Transverse colon (tissue), 4 donors: ENCODE measurements around the gene ACER3. TPM values are rescaled to one million over a fixed set of nuclear protein-coding genes. Genes with fewer than 3 reads are reported as not detected.

ENCODE experiments used
- DNase-seq: peaks from one replicate; pipeline ENCODE4 v3.0.0-alpha.2; 2019
- H3K27ac ChIP-seq, 4 donors: fragments of 200-600 bp; sonication (generic); 2 replicates each; pipeline ENCODE4 v1.5.1; 2016 to 2018; ENCODE audit warnings: inconsistent platforms in 4 of 4
- H3K27me3 ChIP-seq: fragments of 200-600 bp; sonication (generic); 2 replicates; pipeline ENCODE4 v1.5.1; 2017; ENCODE audit warnings: inconsistent platforms
- H3K36me3 ChIP-seq, 4 donors: fragments of 200-600 bp; sonication (generic); 2 replicates each; pipeline ENCODE4 v1.5.1; 2017 to 2019; ENCODE audit warnings: inconsistent platforms in 4 of 4
- H3K4me1 ChIP-seq, 4 donors: fragments of 200-600 bp; sonication (generic); 2 replicates each; pipeline ENCODE4 v1.5.1; 2017 to 2020; ENCODE audit warnings: inconsistent platforms in 4 of 4
- H3K4me3 ChIP-seq, 4 donors: fragments of 200-600 bp; sonication (generic); 1 replicate in 1 of 4; 2 replicates in 3 of 4; pipeline versions ENCODE4 v1.5.1 to v1.6.1; 2017 to 2019; ENCODE audit warnings: inconsistent platforms in 4 of 4
- H3K9me3 ChIP-seq, 2 donors: fragments of 200-600 bp; sonication (generic); 2 replicates each; pipeline ENCODE4 v1.5.1; 2017 to 2019; ENCODE audit warnings: inconsistent platforms in 2 of 2
- EP300 ChIP-seq: sonication (generic); formaldehyde crosslinking; IDR thresholded peaks from one replicate; pipeline ENCODE4 v1.6.1; 2017; ENCODE audit warnings: antibody characterized with exemption, low read depth
- POLR2A ChIP-seq: fragments of 450-650 bp; IDR thresholded peaks from one replicate; pipeline ENCODE4 v1.6.1; 2016; ENCODE audit warnings: antibody characterized with exemption, mild to moderate bottlenecking, moderate library complexity
- POLR2AphosphoS5 ChIP-seq, 3 donors: sonication (generic); formaldehyde crosslinking; IDR thresholded peaks; one replicate each; pipeline ENCODE4 v1.6.1; 2016; ENCODE audit warnings: antibody characterized with exemption in 3 of 3
- WGBS, 2 donors: methylation state at CpG; one replicate each; pipeline ENCODE4 v1.1.5; 2018; ENCODE audit warnings: low coverage in 1 of 2; 5-methylcytosine and 5-hydroxymethylcytosine counted together
- in situ Hi-C, 4 donors: fragments of 200-750 bp; cut with MboI; loops; one replicate each; pipeline versions ENCODE4 v1.15.0 to v1.15.1; 2017; ENCODE audit warnings: low sequenced_read_pairs in 3 of 4, low pct_ligation_motif_present in 1 of 4, low pct_unique_long_range_greater_than_20kb in 1 of 4
- intact Hi-C: fragments of 100-400 bp; cut with DNase I; formaldehyde crosslinking; loops from one replicate; pipeline ENCODE4 v1.15.1; 2023; ENCODE audit warnings: low total_unique reads
- total RNA-seq, 4 donors: library from RNA; depleted of rRNA; stranded (reverse); fragments of >200 nt; gene quantifications; one replicate each; pipeline ENCODE4 v1.1.0, GENCODE V29; 2016
- TF ChIP-seq, protein P1 (sequence below), 5 experiments: fragments of 200-600 bp in 3 of 5; fragments of 450-650 bp in 2 of 5; sonication (generic) in 3 of 5; IDR thresholded peaks; 1 replicate in 2 of 5; 2 replicates in 3 of 5; pipeline ENCODE4 v1.5.1; 2016 to 2017; ENCODE audit warnings: antibody characterized with exemption in 5 of 5, inconsistent platforms in 3 of 5, mild to moderate bottlenecking in 2 of 5, moderate library complexity in 1 of 5

Gene ACER3
- total RNA-seq, 4 donors from 2014 or later: 8.8 to 72.2 (median 29.4) TPM

DNA sequence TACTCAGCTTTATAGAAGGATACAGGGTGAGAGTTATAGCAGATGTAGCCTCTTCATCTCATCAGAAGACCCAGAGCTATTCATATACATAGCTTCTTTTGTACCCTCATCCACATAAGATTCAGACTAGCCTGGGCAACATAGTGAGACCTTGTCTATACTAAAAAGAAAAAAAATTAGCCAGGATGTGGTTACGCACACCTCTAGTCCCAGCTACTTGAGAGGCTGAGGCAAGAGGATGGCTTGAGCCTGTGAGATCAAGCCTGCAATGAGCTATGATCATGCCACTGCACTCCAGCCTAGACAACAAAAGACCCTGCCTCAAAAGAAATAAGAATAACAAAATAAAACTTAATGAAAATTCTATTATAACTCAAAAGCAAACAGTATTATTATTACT, 136.8 kb downstream of the ACER3 start:
- intact Hi-C loops: no loop called here
- Histone ChIP-seq H3K9me3 (no peaks in the 10 kb centered on the region), H3K27ac (no peak overlapping the region), H3K27me3 (no peaks in the 10 kb centered on the region), H3K36me3 (no peaks in the 10 kb centered on the region), H3K4me1 (peaks cover 0 to 24% (median 12%) of the 10 kb centered on the region in 4 donors), H3K4me3 (no peak overlapping the region)
- 90% methylated on average over 1 of the region's 1 CpG; no CpG with 5 or more reads in 1 of the 2 donors for WGBS, 2 donors
- TF ChIP-seq EP300: no peak
- TF ChIP-seq, protein P1, sequence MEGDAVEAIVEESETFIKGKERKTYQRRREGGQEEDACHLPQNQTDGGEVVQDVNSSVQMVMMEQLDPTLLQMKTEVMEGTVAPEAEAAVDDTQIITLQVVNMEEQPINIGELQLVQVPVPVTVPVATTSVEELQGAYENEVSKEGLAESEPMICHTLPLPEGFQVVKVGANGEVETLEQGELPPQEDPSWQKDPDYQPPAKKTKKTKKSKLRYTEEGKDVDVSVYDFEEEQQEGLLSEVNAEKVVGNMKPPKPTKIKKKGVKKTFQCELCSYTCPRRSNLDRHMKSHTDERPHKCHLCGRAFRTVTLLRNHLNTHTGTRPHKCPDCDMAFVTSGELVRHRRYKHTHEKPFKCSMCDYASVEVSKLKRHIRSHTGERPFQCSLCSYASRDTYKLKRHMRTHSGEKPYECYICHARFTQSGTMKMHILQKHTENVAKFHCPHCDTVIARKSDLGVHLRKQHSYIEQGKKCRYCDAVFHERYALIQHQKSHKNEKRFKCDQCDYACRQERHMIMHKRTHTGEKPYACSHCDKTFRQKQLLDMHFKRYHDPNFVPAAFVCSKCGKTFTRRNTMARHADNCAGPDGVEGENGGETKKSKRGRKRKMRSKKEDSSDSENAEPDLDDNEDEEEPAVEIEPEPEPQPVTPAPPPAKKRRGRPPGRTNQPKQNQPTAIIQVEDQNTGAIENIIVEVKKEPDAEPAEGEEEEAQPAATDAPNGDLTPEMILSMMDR (IDR thresholded peaks at IDR 0.05): no peak
- no peak for TF ChIP-seq POLR2A
- TF ChIP-seq POLR2AphosphoS5 (IDR thresholded peaks at IDR 0.05): no peak
- no peak for DNase-seq
- in situ Hi-C loops: no loop called here

DNA sequence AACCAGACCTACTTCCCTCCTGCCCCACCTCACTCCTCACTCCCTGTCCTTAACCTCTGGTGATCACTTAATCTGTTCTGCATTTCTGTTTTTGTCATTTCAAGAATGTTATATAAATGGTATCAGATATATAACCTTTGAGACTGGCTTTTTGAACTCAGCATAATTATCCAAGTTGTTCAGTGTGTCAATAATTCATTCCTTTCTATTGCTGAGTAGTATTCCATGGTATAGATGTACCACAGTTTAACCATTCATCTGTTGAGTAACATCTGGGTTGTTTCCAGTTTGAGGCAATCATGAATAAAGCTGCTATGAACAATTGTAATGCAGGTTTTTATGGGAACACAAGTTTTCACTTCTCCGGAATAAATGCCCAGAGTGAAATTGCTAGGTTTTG, 138.9 kb downstream of the ACER3 start:
- 88 to 100% methylated on average over 1 of the region's 1 CpG for WGBS, 2 donors
- no peak overlapping the region for H3K4me3 ChIP-seq
- H3K27me3 ChIP-seq: no peaks in the 10 kb centered on the region
- peaks cover 0 to 25% (median 10%) of the 10 kb centered on the region in 4 donors for H3K4me1 ChIP-seq
- in situ Hi-C loops (no loop called here), intact Hi-C loops (no loop called here)
- H3K36me3 ChIP-seq: no peaks in the 10 kb centered on the region
- TF ChIP-seq POLR2AphosphoS5 (IDR thresholded peaks at IDR 0.05) (no peak), POLR2A (no peak), EP300 (no peak)
- TF ChIP-seq, protein P1 (IDR thresholded peaks at IDR 0.05): no peak
- no peaks in the 10 kb centered on the region for H3K9me3 ChIP-seq
- no peak overlapping the region for H3K27ac ChIP-seq
- DNase-seq: no peak

DNA sequence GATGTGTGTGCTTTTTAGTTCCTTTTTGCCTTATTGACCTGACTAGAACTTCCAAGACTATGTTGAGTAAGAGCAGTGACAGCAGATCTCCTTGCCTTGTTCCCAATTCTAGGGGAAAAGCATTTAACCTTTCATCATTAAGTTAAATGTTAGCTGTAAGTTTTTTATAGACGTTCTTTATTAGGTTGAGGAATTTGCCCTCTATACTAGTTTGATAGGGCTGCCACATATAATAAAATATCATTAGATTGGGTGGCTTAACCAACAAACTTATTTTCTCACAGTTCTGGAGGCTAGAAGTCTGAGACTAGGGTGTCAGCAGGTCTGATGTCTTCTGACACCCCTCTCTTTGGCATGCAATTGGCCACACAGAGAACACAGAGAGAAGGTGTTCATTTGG, 140.9 kb downstream of the ACER3 start:
- Histone ChIP-seq H3K9me3 (no peaks in the 10 kb centered on the region), H3K4me1 (peaks cover 0 to 25% (median 8%) of the 10 kb centered on the region in 4 donors), H3K27me3 (no peaks in the 10 kb centered on the region), H3K36me3 (no peaks in the 10 kb centered on the region), H3K4me3 (no peak overlapping the region), H3K27ac (peak overlapping the region; percentile 5 to 64 (median 60))
- no peak for DNase-seq
- in situ Hi-C loops (no loop called here), intact Hi-C loops (no loop called here)
- TF ChIP-seq, protein P1 (IDR thresholded peaks at IDR 0.05): no peak
- TF ChIP-seq EP300 (no peak), POLR2A (no peak), POLR2AphosphoS5 (IDR thresholded peaks at IDR 0.05) (no peak)
- 33 to 52% methylated on average over 1 of the region's 1 CpG for WGBS, 2 donors

DNA sequence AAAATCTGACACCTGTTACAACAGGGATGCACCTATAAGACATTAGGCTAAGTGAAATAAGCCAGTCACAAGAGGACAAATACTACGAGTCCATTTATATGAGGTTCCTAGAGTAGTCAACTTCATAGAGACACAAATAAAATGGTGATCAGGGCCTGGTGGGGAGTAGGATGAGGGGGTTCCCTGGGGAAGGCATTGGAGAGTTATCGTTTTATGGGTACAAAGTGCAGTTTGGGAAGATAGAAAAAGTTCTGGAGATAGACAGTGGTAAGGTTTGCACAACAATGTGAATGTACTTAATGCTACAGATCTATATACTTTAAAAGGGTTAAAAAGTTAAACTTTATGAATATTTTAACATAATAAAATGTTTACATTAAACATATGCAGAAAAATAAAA, 142.1 kb downstream of the ACER3 start:
- H3K4me3 ChIP-seq: no peak overlapping the region
- no peaks in the 10 kb centered on the region for H3K9me3 ChIP-seq
- H3K36me3 ChIP-seq: no peaks in the 10 kb centered on the region
- no peak for DNase-seq
- no peaks in the 10 kb centered on the region for H3K27me3 ChIP-seq
- peak overlapping the region in 2 of 4 donors; percentile 62 to 64 for H3K27ac ChIP-seq
- intact Hi-C loops (no loop called here), in situ Hi-C loops (no loop called here)
- 77 to 91% methylated on average over 2 of the region's 2 CpGs for WGBS, 2 donors
- TF ChIP-seq POLR2AphosphoS5 (IDR thresholded peaks at IDR 0.05) (no peak), EP300 (no peak), POLR2A (no peak)
- TF ChIP-seq, protein P1 (IDR thresholded peaks at IDR 0.05): no peak
- H3K4me1 ChIP-seq: peaks cover 0 to 25% (median 8%) of the 10 kb centered on the region in 4 donors
